Measurements from ENCODE around the gene SNW1. TPM values are rescaled to one million over a fixed set of nuclear protein-coding genes. Genes with fewer than 3 reads are reported as not detected.

Gene SNW1
- polyA plus RNA-seq, 1 donor from 2014 or later = 81.2 TPM

DNA sequence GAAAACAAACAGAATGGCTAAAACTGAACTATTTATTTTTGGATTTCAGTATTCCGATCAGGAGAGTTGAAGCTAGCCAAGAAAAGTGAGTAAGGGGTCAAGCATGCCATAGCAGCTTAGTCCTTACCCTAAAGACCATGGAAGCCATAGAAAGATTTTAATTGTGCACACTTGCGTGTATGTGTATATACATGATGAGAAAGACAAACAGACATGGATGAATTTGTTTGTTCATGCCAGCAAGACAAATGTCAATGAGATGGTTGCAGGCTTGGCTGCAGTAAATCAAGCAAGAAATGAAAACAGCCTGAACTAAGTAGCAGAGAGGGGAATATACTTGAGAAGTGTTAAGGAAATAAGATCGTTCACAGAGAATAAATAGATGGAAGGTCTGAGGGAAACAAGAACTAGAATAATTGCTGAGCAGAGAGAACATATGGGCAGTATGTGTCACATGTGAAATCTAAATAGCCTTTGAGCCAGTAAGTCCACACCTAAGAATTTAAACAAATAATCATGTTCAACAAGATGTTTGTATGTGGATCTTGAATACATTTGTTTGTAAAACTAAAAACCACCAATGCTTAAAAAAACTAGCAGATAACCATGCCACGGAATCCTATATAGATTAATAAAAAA, 14.8 kb downstream of the SNW1 start:
- no peaks in the 10 kb centered on the region for H3F3A ChIP-seq (ENCODE audit: insufficient read depth, low read length, poor library complexity, severe bottlenecking)
- peaks cover 3% of the 10 kb centered on the region for H3K36me3 ChIP-seq (ENCODE audit: insufficient read depth, low read length)
- H3K27me3 ChIP-seq (ENCODE audit: insufficient read depth, low read depth, low read length) = no peaks in the 10 kb centered on the region
- H4K20me1 ChIP-seq (ENCODE audit: insufficient read depth) = no peaks in the 10 kb centered on the region
- H3K79me2 ChIP-seq (replicated peaks; ENCODE audit: insufficient read depth, low read length) = no peaks in the 10 kb centered on the region
- no peak overlapping the region for H3K9ac ChIP-seq (ENCODE audit: low read length)
- no peak overlapping the region for H3K27ac ChIP-seq (ENCODE audit: low read length)
- H3K4me2 ChIP-seq (ENCODE audit: low read length) = no peak overlapping the region
- no peak overlapping the region for H3K4me3 ChIP-seq (ENCODE audit: low read length)
- H3K9me2 ChIP-seq (ENCODE audit: insufficient read depth, low read length) = no peaks in the 10 kb centered on the region
- H3K9me3 ChIP-seq (ENCODE audit: low read length) = no peaks in the 10 kb centered on the region
- no peak for TF ChIP-seq EZH2 (IDR thresholded peaks at IDR 0.05; ENCODE audit: borderline replicate concordance, insufficient read depth, low read length, poor library complexity, severe bottlenecking)
- TF ChIP-seq SMC3 (conservative IDR thresholded peaks at IDR 0.05; ENCODE audit: poor library complexity) = no peak
- no peak overlapping the region for H2AFZ ChIP-seq (ENCODE audit: low read depth, low read length)

DNA sequence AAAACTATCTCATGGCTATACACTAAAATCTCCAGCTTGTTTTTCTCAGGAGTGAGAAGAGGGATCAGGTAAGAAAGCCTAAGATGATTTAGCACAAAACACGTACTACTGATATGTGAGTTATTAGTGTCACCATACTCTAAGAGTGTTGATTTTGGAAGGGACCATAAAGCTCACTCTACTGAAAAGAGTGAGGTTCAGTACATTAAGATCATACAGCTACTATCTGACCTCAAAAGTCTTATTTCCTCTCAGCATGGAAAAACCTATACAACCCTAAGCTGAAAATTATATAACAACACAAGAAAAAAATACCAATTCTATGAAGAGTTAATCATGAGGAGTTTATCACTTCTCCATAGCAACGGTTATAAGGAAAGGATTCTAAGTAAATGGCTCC, 19.5 kb downstream of the SNW1 start:
- H3K9me3 ChIP-seq (ENCODE audit: low read length) = no peaks in the 10 kb centered on the region
- H3K79me2 ChIP-seq (replicated peaks; ENCODE audit: insufficient read depth, low read length) = no peaks in the 10 kb centered on the region
- no peaks in the 10 kb centered on the region for H3F3A ChIP-seq (ENCODE audit: insufficient read depth, low read length, poor library complexity, severe bottlenecking)
- no peak overlapping the region for H3K9ac ChIP-seq (ENCODE audit: low read length)
- TF ChIP-seq, protein P1, sequence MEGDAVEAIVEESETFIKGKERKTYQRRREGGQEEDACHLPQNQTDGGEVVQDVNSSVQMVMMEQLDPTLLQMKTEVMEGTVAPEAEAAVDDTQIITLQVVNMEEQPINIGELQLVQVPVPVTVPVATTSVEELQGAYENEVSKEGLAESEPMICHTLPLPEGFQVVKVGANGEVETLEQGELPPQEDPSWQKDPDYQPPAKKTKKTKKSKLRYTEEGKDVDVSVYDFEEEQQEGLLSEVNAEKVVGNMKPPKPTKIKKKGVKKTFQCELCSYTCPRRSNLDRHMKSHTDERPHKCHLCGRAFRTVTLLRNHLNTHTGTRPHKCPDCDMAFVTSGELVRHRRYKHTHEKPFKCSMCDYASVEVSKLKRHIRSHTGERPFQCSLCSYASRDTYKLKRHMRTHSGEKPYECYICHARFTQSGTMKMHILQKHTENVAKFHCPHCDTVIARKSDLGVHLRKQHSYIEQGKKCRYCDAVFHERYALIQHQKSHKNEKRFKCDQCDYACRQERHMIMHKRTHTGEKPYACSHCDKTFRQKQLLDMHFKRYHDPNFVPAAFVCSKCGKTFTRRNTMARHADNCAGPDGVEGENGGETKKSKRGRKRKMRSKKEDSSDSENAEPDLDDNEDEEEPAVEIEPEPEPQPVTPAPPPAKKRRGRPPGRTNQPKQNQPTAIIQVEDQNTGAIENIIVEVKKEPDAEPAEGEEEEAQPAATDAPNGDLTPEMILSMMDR (IDR thresholded peaks at IDR 0.05; ENCODE audit: poor library complexity, severe bottlenecking) = no peak
- TF ChIP-seq TAF1 (IDR thresholded peaks at IDR 0.05; ENCODE audit: low read depth) (no peak), RAD21 (conservative IDR thresholded peaks at IDR 0.05) (no peak), POLR2AphosphoS5 (IDR thresholded peaks at IDR 0.05) (no peak), EP300 (conservative IDR thresholded peaks at IDR 0.05; ENCODE audit: poor library complexity, severe bottlenecking) (no peak), SMC3 (conservative IDR thresholded peaks at IDR 0.05; ENCODE audit: poor library complexity) (no peak), EZH2 (IDR thresholded peaks at IDR 0.05; ENCODE audit: borderline replicate concordance, insufficient read depth, low read length, poor library complexity, severe bottlenecking) (no peak), MXI1 (conservative IDR thresholded peaks at IDR 0.05; ENCODE audit: poor library complexity, severe bottlenecking) (no peak)
- TF ChIP-seq, protein P2, sequence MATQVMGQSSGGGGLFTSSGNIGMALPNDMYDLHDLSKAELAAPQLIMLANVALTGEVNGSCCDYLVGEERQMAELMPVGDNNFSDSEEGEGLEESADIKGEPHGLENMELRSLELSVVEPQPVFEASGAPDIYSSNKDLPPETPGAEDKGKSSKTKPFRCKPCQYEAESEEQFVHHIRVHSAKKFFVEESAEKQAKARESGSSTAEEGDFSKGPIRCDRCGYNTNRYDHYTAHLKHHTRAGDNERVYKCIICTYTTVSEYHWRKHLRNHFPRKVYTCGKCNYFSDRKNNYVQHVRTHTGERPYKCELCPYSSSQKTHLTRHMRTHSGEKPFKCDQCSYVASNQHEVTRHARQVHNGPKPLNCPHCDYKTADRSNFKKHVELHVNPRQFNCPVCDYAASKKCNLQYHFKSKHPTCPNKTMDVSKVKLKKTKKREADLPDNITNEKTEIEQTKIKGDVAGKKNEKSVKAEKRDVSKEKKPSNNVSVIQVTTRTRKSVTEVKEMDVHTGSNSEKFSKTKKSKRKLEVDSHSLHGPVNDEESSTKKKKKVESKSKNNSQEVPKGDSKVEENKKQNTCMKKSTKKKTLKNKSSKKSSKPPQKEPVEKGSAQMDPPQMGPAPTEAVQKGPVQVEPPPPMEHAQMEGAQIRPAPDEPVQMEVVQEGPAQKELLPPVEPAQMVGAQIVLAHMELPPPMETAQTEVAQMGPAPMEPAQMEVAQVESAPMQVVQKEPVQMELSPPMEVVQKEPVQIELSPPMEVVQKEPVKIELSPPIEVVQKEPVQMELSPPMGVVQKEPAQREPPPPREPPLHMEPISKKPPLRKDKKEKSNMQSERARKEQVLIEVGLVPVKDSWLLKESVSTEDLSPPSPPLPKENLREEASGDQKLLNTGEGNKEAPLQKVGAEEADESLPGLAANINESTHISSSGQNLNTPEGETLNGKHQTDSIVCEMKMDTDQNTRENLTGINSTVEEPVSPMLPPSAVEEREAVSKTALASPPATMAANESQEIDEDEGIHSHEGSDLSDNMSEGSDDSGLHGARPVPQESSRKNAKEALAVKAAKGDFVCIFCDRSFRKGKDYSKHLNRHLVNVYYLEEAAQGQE (IDR thresholded peaks at IDR 0.05; ENCODE audit: borderline replicate concordance) = no peak
- H3K27ac ChIP-seq (ENCODE audit: low read length) = no peak overlapping the region
- H3K27me3 ChIP-seq (ENCODE audit: insufficient read depth, low read depth, low read length) = no peaks in the 10 kb centered on the region
- no peak overlapping the region for H3K4me3 ChIP-seq (ENCODE audit: low read length)
- H2AFZ ChIP-seq (ENCODE audit: low read depth, low read length) = no peak overlapping the region
- peaks cover 7% of the 10 kb centered on the region for H3K36me3 ChIP-seq (ENCODE audit: insufficient read depth, low read length)
- no peak overlapping the region for H3K4me2 ChIP-seq (ENCODE audit: low read length)
- H3K9me2 ChIP-seq (ENCODE audit: insufficient read depth, low read length) = no peaks in the 10 kb centered on the region
- H4K20me1 ChIP-seq (ENCODE audit: insufficient read depth) = no peaks in the 10 kb centered on the region

All from neural cell (in vitro differentiated cells).